Heart left ventricle (tissue), 16 donors: ENCODE measurements around the gene KLHDC8A. TPM values are rescaled to one million over a fixed set of nuclear protein-coding genes. Genes with fewer than 3 reads are reported as not detected.

Source experiments
- ATAC-seq, 4 donors: fragments of 200-7000 bp; cut with Tn5 transposase; one replicate each; pipeline ENCODE4 v1.9.1; 2020 to 2022; ENCODE audit warnings: moderate library complexity in 4 of 4, mild to moderate bottlenecking in 3 of 4, moderate number of reproducible peaks in 1 of 4
- DNase-seq, 5 donors: peaks; one replicate each; pipeline ENCODE4 v3.0.0-alpha.2; 2020
- H3K27ac ChIP-seq, 12 donors: fragments of 200-600 bp; sonication (generic) in 4 of 12; one replicate each; pipeline versions ENCODE4 v1.5.0 to v1.8.0; 2016 to 2022; ENCODE audit warnings: mild to moderate bottlenecking in 2 of 12
- H3K27me3 ChIP-seq, 9 donors: fragments of 200-600 bp; sonication (generic) in 2 of 9; one replicate each; pipeline versions ENCODE4 v1.5.1 to v1.8.0; 2016 to 2022; ENCODE audit warnings: mild to moderate bottlenecking in 3 of 9
- H3K36me3 ChIP-seq, 9 donors: fragments of 200-600 bp; sonication (generic) in 2 of 9; one replicate each; pipeline versions ENCODE4 v1.5.0 to v1.8.0; 2018 to 2022; ENCODE audit warnings: mild to moderate bottlenecking in 2 of 9
- H3K4me1 ChIP-seq, 12 donors: fragments of 200-600 bp; sonication (generic) in 4 of 12; one replicate each; pipeline versions ENCODE4 v1.5.0 to v1.8.0; 2016 to 2022; ENCODE audit warnings: mild to moderate bottlenecking in 3 of 12
- H3K4me3 ChIP-seq, 12 donors: fragments of 200-600 bp; sonication (generic) in 4 of 12; one replicate each; pipeline versions ENCODE4 v1.5.0 to v1.8.0; 2017 to 2022; ENCODE audit warnings: mild to moderate bottlenecking in 9 of 12, moderate library complexity in 4 of 12
- H3K9me3 ChIP-seq, 12 donors: fragments of 200-600 bp; sonication (generic) in 4 of 12; one replicate each; pipeline versions ENCODE4 v1.5.0 to v1.8.0; 2016 to 2022; ENCODE audit warnings: mild to moderate bottlenecking in 1 of 12
- CTCF ChIP-seq, 12 donors: fragments of 200-600 bp; sonication (generic) in 4 of 12; IDR thresholded peaks; one replicate each; pipeline versions ENCODE4 v1.5.0 to v1.8.0; 2018 to 2022; ENCODE audit warnings: antibody characterized with exemption in 12 of 12, mild to moderate bottlenecking in 5 of 12
- POLR2A ChIP-seq, 2 donors: fragments of 450-650 bp; IDR thresholded peaks; one replicate each; pipeline ENCODE4 v1.6.1; 2017; ENCODE audit warnings: antibody characterized with exemption in 2 of 2, mild to moderate bottlenecking in 2 of 2, moderate library complexity in 2 of 2
- WGBS, 4 donors: extraction: QIAGEN DNeasy Blood & Tissue Kit in 2 of 4; methylation state at CpG; one replicate each; pipeline versions ENCODE4 v1.1.5 to v1.1.7; 2013 to 2018; 5-methylcytosine and 5-hydroxymethylcytosine counted together
- intact Hi-C, 10 donors: fragments of 100-400 bp; cut with DNase I; formaldehyde crosslinking; loops; one replicate each; pipeline versions ENCODE4 v1.11.1 to v1.14.2; 2022
- polyA plus RNA-seq, 2 donors: library from polyadenylated mRNA; stranded (reverse); fragments of 200-250 nt; gene quantifications; one replicate each; pipeline ENCODE4 v1.2.3, GENCODE V29; 2013
- total RNA-seq, 9 donors: library from RNA; depleted of rRNA in 2 of 9; stranded (reverse); fragments of >200 nt in 2 of 9; fragmentation: NEBNext Ultra II Directional in 3 of 9; extraction: Animal tissue kit (Norgen Biotek cat#: 25700) in 3 of 9; gene quantifications; one replicate each; pipeline versions ENCODE4 v1.1.0 to v1.2.4, GENCODE V29; 2016 to 2023
- donor health status: ischemic (EF 13 %, LVEDD 7.1; RV severe dilation, severe dysfunction).
- donor health status: healthy with polysubstance abuse.
- donor health status: DM: no; HTN: yes; CAD: no.
- donor health status: DM: no; HTN: no; CAD: no.
- donor health status: ischemic (EF 25% LVEDD 6.9; RV normal size, moderate dysfunction).
- donor health status: ischemic (EF 25% LVEDD 5.7; RV mildly dilated, moderate dysfunction).
- donor health status: healthy.
- donor health status: DM: yes; HTN: yes; CAD: no.
- donor health status: ischemic (EF 35%, LVEDD 5.7; RV mildly dilated, moderate dysfunction).
- donor health status: nonischemic (EF 11% LVEDD 7.7; RV severe dilation, severe dysfunction).
- donor health status: DM: yes; HTN: yes; CAD: no.
- donor health status: PGD.
- donor health status: ischemic (EF 29% LVEDD 5.4; RV normal size, mild dysfunction).
- donor health status: nonischemic (EF 23%, LVEDD 6.1; RV moderate dilation, normal function).

The KLHDC8A gene
- total and polyA plus RNA-seq, 11 donors: 0.14 to 0.30 (median 0.18) TPM; not detected in 8

- H3K9me3 ChIP-seq: no peaks in the 10 kb centered on the region
Observed at GRCh38 chr1:205340676-205341075, 16.0 kb downstream of the KLHDC8A start.

GRCh38 chr1:205339717-205340116 is 17.0 kb downstream of the KLHDC8A start:
- no peak for ATAC-seq
- 86 to 96% (median 91%) methylated on average over 4 of the region's 4 CpGs for WGBS, 4 donors
- TF ChIP-seq POLR2A (IDR thresholded peaks at IDR 0.05) (no peak), CTCF (IDR thresholded peaks at IDR 0.05) (no peak)

More at GRCh38 chr1:205340676-205341075, 16.0 kb downstream of the KLHDC8A start:
- TF ChIP-seq POLR2A (IDR thresholded peaks at IDR 0.05) (no peak), CTCF (IDR thresholded peaks at IDR 0.05) (no peak)
- H3K27ac ChIP-seq: no peak overlapping the region
- no peaks in the 10 kb centered on the region for H3K36me3 ChIP-seq
- H3K4me3 ChIP-seq: no peak overlapping the region
- peaks cover 15 to 38% (median 29%) of the 10 kb centered on the region in 9 donors for H3K27me3 ChIP-seq
- intact Hi-C loops: no loop called here
- 88 to 100% (median 93%) methylated on average over 1 of the region's 1 CpG for WGBS, 4 donors
- H3K4me1 ChIP-seq: peaks cover 0 to 16% (median 12%) of the 10 kb centered on the region in 12 donors
- DNase-seq: no peak
- ATAC-seq: no peak

GRCh38 chr1:205339197-205339702 is 17.5 kb downstream of the KLHDC8A start:
- DNase-seq (no peak), ATAC-seq (no peak)
- H3K27me3 ChIP-seq: peaks cover 11 to 24% (median 15%) of the 10 kb centered on the region in 9 donors
- intact Hi-C loops: no loop called here
- 77 to 87% (median 82%) methylated on average over 21 of the region's 21 CpGs for WGBS, 4 donors
- H3K36me3 ChIP-seq: no peaks in the 10 kb centered on the region
- no peak overlapping the region for H3K27ac ChIP-seq
- no peak overlapping the region for H3K4me3 ChIP-seq
- H3K9me3 ChIP-seq: no peaks in the 10 kb centered on the region
- TF ChIP-seq CTCF (IDR thresholded peaks at IDR 0.05) (no peak), POLR2A (IDR thresholded peaks at IDR 0.05) (no peak)
- H3K4me1 ChIP-seq: peaks cover 0 to 12% (median 10%) of the 10 kb centered on the region in 12 donors

More at GRCh38 chr1:205339717-205340116, 17.0 kb downstream of the KLHDC8A start:
- H3K36me3 ChIP-seq: no peaks in the 10 kb centered on the region
- peaks cover 12 to 29% (median 20%) of the 10 kb centered on the region in 9 donors for H3K27me3 ChIP-seq
- no peak for DNase-seq
- no peaks in the 10 kb centered on the region for H3K9me3 ChIP-seq
- H3K4me1 ChIP-seq: peaks cover 0 to 16% (median 12%) of the 10 kb centered on the region in 12 donors
- H3K4me3 ChIP-seq: no peak overlapping the region
- H3K27ac ChIP-seq: no peak overlapping the region
- intact Hi-C loops: no loop called here

GRCh38 chr1:205338011-205338410 is 18.7 kb downstream of the KLHDC8A start:
- Histone ChIP-seq H3K9me3 (no peaks in the 10 kb centered on the region), H3K4me3 (no peak overlapping the region), H3K27me3 (peaks cover 0 to 12% (median 3%) of the 10 kb centered on the region in 9 donors), H3K4me1 (no peaks in the 10 kb centered on the region), H3K36me3 (no peaks in the 10 kb centered on the region), H3K27ac (no peak overlapping the region)
- ATAC-seq: no peak
- TF ChIP-seq CTCF (IDR thresholded peaks at IDR 0.05) (no peak), POLR2A (IDR thresholded peaks at IDR 0.05) (no peak)
- WGBS, 4 donors: 68 to 82% (median 76%) methylated on average over 7 of the region's 7 CpGs
- intact Hi-C loops: no loop called here
- no peak for DNase-seq
